Activated B cell treated with CpG ODN at 0.5 μM for 24 hours (primary cell): ENCODE measurements around the gene ADARB1. TPM values are rescaled to one million over a fixed set of nuclear protein-coding genes. Genes with fewer than 3 reads are reported as not detected.

Experiments
- ATAC-seq: fragments of 200-7000 bp; cut with Tn5 transposase; one replicate; pipeline ENCODE4 v1.10.0; 2021; ENCODE audit warnings: low read depth, mild to moderate bottlenecking, moderate library complexity
- CTCF ChIA-PET: fragments of 350-600 bp; sonication (Branson Sonifier 250); formaldehyde crosslinking; loops from one replicate; lab custom pipeline; 2021; ENCODE audit warnings: antibody characterized with exemption; lab: Charles Lee
- POLR2A ChIA-PET: fragments of 350-600 bp; sonication (Branson Sonifier 250); formaldehyde crosslinking; loops from one replicate; lab custom pipeline; 2021; ENCODE audit warnings: antibody characterized with exemption; lab: Charles Lee
- DNase-seq: peaks from one replicate; pipeline ENCODE4 v3.0.0; 2022
- H3K27ac Mint-ChIP-seq: one replicate; pipeline ENCODE4 v1.8.0; 2020; ENCODE audit warnings: mixed read lengths
- H3K27me3 Mint-ChIP-seq: one replicate; pipeline ENCODE4 v1.8.0; 2021; ENCODE audit warnings: mixed read lengths
- H3K36me3 Mint-ChIP-seq: one replicate; pipeline ENCODE4 v1.8.0; 2021; ENCODE audit warnings: low read depth, mixed read lengths
- H3K4me1 Mint-ChIP-seq: one replicate; pipeline ENCODE4 v1.8.0; 2021; ENCODE audit warnings: mixed read lengths
- H3K4me3 Mint-ChIP-seq: one replicate; pipeline ENCODE4 v1.8.0; 2020; ENCODE audit warnings: mild to moderate bottlenecking, mixed read lengths
- H3K9me3 Mint-ChIP-seq: one replicate; pipeline ENCODE4 v1.8.0; 2020; ENCODE audit warnings: mixed read lengths
- intact Hi-C: fragments of 100-400 bp; cut with micrococcal nuclease; formaldehyde crosslinking; loops from one replicate; pipeline ENCODE4 v1.15.1; 2024
- total RNA-seq: library from RNA; stranded (reverse); gene quantifications from 2 replicates; pipeline ENCODE4 v1.2.3, GENCODE V29; 2022
- TF ChIP-seq, protein P1 (sequence below): fragments of 200-600 bp; IDR thresholded peaks from one replicate; pipeline ENCODE4 v1.8.0; 2022; ENCODE audit warnings: antibody characterized with exemption, mild to moderate bottlenecking

Gene ADARB1
- total RNA-seq, 1 donor from 2014 or later, result 22.6 TPM

DNA sequence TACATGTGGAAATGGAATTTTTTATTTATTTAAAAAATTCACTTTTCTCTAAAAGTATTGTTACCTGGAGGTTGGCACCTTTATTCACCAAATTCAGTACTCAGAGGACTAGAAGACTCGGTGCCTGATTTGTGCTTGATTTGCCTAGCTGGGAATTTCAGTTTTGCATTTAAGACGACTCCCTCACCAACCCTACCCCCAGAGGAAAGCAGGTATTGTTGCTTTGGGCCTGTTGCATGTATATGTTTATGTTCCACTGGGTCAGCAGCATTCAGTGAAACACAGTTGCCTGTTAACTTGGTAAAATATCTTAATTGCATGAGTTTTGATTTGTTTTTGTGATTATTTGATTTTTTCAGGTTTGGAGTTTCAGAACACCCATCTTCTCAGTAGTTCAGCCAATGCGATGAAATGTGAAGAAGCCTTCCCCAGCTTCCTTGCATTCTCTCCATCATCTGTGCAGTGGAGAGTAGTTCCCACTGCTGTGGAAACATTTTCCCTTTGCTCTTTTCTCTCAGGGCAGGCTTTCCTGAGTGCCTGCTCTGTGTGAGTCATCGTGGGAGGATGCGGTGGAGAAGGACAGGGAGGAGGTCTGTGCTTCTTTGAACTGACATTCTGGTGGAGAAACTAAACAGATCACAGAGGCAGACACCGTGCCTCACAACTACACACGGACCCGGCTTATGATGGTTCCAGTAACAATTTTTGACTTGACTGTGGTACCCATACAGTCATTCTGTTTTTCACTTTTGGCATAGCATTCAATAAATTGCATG is 6.4 kb downstream of the ADARB1 start:
- no peaks in the 10 kb centered on the region for H3K9me3 Mint-ChIP-seq
- no peaks in the 10 kb centered on the region for H3K27me3 Mint-ChIP-seq
- no peak overlapping the region for H3K4me3 Mint-ChIP-seq
- H3K4me1 Mint-ChIP-seq, result peaks cover 73% of the 10 kb centered on the region
- TF ChIP-seq, protein P1, sequence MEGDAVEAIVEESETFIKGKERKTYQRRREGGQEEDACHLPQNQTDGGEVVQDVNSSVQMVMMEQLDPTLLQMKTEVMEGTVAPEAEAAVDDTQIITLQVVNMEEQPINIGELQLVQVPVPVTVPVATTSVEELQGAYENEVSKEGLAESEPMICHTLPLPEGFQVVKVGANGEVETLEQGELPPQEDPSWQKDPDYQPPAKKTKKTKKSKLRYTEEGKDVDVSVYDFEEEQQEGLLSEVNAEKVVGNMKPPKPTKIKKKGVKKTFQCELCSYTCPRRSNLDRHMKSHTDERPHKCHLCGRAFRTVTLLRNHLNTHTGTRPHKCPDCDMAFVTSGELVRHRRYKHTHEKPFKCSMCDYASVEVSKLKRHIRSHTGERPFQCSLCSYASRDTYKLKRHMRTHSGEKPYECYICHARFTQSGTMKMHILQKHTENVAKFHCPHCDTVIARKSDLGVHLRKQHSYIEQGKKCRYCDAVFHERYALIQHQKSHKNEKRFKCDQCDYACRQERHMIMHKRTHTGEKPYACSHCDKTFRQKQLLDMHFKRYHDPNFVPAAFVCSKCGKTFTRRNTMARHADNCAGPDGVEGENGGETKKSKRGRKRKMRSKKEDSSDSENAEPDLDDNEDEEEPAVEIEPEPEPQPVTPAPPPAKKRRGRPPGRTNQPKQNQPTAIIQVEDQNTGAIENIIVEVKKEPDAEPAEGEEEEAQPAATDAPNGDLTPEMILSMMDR, result no peak
- CTCF ChIA-PET, result interaction anchor here (0.9 to 2.6 kb wide), 2 partner anchors 37 to 48 kb away, joined by 3 to 6 read pairs; no protein-coding TSS in a partner anchor
- ATAC-seq, result no peak
- intact Hi-C loops, result no loop called here
- no peak for DNase-seq
- POLR2A ChIA-PET, result interaction anchor here (1.9 kb wide), 1 partner anchor 24 kb away, joined by 6 read pairs; no protein-coding TSS in a partner anchor
- H3K36me3 Mint-ChIP-seq, result peaks cover 12% of the 10 kb centered on the region
- H3K27ac Mint-ChIP-seq, result no peak overlapping the region

DNA sequence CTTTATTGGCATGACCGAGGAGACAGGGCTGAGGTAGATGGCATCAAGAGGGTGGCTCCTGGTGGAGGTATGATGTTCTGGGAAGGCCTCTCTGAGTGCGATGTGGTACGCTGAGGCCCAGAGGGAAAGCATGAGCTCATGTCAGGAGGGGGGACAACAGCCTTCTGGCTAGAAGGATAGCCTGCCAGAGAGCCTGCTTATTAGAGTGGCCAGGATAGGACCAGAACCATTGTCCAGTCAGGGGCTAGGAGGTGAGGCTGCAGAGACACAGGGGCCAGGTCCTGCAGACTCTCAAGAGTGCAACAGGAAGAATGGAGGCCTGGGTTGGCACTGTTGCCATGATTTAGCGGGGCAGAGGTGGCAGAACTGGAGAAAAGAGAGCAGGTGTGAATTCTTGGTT is 7.3 kb downstream of the ADARB1 start:
- Mint-ChIP-seq H3K4me1 (peaks cover 73% of the 10 kb centered on the region), H3K36me3 (peaks cover 12% of the 10 kb centered on the region), H3K4me3 (no peak overlapping the region), H3K27ac (no peak overlapping the region), H3K9me3 (no peaks in the 10 kb centered on the region), H3K27me3 (no peaks in the 10 kb centered on the region)
- intact Hi-C loops, result no loop called here
- POLR2A ChIA-PET, result interaction anchor here (1.6 kb wide), 1 partner anchor 16 kb away, joined by 4 read pairs; no protein-coding TSS in a partner anchor
- TF ChIP-seq, protein P1, result no peak
- CTCF ChIA-PET, result no interaction called here
- no peak for ATAC-seq
- no peak for DNase-seq

DNA sequence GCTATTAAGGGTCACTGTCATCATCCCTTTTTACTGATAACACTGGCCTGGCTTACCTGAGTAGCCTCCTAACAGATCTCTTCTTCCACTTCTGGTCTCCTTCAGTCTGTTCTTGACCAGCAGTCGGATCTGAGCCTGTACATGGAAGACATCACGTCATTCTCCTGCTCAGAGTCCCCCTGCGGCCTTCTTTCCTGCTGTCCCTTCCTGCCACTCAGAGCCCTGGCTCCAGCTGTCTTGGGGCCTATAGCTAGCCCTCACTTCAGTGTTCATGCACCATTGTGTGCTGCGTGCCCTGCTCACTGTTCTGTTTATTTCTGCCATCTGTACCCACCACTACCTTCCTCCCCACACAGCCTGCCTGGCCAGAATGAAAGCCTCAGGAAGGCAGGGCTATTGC is 8.4 kb downstream of the ADARB1 start:
- TF ChIP-seq, protein P1, result no peak
- Mint-ChIP-seq H3K4me3 (no peak overlapping the region), H3K4me1 (peaks cover 74% of the 10 kb centered on the region), H3K27me3 (no peaks in the 10 kb centered on the region), H3K9me3 (no peaks in the 10 kb centered on the region), H3K27ac (no peak overlapping the region), H3K36me3 (peaks cover 12% of the 10 kb centered on the region)
- ATAC-seq, result no peak
- intact Hi-C loops, result no loop called here
- DNase-seq, result no peak
- ChIA-PET CTCF (no interaction called here), POLR2A (interaction anchor here (1.6 kb wide), 1 partner anchor 15 kb away, joined by 4 read pairs; no protein-coding TSS in a partner anchor)

DNA sequence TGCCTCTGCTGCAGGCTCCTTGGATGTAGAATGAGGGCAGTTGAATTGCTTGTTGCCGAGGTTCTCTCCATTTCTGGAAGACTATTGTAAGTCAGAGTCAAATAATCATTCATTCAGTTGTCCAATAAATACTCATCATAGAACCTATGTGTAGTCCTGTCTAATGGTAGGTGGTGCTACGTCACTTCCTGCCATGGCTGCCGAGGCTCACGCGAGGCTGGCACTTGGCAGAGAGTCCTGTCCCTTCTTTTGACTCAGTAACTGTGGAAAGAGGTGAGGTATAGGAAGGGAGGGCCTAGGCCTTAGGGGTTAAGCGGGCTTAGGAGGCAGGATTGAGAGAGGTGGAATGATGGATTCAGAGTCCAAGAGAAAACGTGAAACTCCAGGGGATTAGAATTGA is 9.7 kb downstream of the ADARB1 start:
- ATAC-seq (no peak), DNase-seq (no peak)
- Mint-ChIP-seq H3K4me3 (no peak overlapping the region), H3K9me3 (no peaks in the 10 kb centered on the region), H3K4me1 (peaks cover 69% of the 10 kb centered on the region), H3K27ac (no peak overlapping the region), H3K36me3 (peaks cover 12% of the 10 kb centered on the region), H3K27me3 (no peaks in the 10 kb centered on the region)
- CTCF ChIA-PET, result no interaction called here
- TF ChIP-seq, protein P1, result no peak
- POLR2A ChIA-PET, result no interaction called here
- intact Hi-C loops, result no loop called here

DNA sequence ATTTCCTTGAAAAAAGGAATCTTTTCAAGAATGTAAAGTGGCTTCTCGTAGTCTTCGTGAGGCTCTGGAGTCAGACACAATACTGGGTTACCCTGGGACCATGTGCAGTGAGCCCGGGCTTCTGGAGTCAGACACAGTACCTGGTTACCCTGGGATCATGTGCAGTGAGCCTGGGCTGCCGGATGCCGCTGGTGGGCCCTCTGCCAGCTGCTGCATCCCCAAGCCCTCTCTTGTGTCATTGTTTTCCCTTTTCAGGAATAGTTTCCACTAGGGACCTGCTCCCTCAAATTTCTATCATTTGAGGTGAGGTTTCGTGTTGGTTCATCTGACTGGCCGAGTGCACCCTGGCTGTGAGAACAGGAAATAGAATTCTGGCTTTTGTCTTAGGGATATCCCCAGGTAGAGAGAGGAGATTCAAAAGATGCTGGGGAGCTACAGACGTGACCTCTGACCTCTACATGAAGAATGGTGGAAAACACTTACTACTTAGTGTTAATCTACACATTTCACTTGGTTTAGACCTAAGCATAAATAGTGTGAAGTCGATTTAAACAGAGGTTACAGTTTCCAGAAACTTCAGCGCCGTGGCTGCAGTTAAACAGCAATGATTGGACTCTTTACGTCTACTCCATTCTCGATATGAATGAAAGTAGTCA is 10.6 kb downstream of the ADARB1 start:
- no peaks in the 10 kb centered on the region for H3K27me3 Mint-ChIP-seq
- no peaks in the 10 kb centered on the region for H3K9me3 Mint-ChIP-seq
- POLR2A ChIA-PET, result no interaction called here
- intact Hi-C loops, result no loop called here
- peaks cover 12% of the 10 kb centered on the region for H3K36me3 Mint-ChIP-seq
- no peak for DNase-seq
- TF ChIP-seq, protein P1, result no peak
- CTCF ChIA-PET, result interaction anchor here (1.3 kb wide), 1 partner anchor 43 kb away, joined by 3 read pairs; no protein-coding TSS in a partner anchor
- no peak overlapping the region for H3K27ac Mint-ChIP-seq
- H3K4me1 Mint-ChIP-seq, result peaks cover 64% of the 10 kb centered on the region
- no peak for ATAC-seq
- no peak overlapping the region for H3K4me3 Mint-ChIP-seq
